Tongue (tissue), 2 donors: ENCODE results near the gene CCDC106. TPM values are rescaled to one million over a fixed set of nuclear protein-coding genes. Genes with fewer than 3 reads are reported as not detected.

Experiments used
- DNase-seq: peaks from one replicate; pipeline ENCODE4 v3.0.0-alpha.2; 2015
- total RNA-seq: library from RNA; depleted of rRNA; stranded (reverse); fragments of >200 nt; gene quantifications from one replicate; pipeline ENCODE4 v1.2.3, GENCODE V29; 2014

CCDC106 gene
- 8.6 TPM for total RNA-seq

GRCh38 chr19:55647732-55648584, at the start of gene CCDC106:
CCDC106 (plus strand) TSS chr19:55648212; CDS start chr19:55649047, 835 bp downstream.
- DNase-seq = peak; percentile 91

DNA sequence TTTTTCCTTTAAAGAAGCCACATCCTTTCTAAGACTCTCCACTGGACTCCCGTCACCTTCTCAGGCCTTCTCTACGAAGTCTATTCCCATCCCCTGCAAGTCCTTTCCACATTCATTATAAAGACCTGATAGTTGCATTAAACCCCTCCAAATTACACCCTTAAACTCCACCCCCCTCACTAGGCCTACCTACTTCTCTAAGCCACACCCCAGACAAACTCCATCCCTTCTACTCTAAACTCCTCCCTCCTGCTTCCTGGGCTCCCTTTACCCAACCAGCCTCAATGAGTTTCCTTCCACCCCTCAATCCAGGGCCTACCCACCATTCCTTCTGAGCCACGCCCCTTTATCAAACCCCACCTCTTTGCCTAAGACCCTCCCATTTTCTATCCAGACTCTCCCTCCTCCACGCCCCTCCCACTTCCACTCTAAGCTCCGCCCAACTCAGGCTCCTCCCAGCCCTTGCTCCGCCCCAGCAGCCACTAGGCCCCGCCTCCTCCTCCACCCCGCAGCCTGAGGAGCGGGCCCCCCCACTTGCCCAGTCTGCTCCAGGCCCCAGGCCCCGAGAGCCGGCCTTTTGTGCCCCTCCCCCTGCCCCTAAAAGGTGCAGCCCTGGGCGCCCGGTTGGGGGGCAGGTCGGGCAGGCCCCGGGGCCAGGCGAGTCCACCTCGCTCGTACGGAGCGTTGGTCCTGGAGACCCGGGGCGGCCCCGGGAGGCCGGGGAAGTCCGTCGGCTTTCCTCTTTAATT, 49.1 kb upstream of the CCDC106 start:
- peak; percentile 96 for DNase-seq

DNA sequence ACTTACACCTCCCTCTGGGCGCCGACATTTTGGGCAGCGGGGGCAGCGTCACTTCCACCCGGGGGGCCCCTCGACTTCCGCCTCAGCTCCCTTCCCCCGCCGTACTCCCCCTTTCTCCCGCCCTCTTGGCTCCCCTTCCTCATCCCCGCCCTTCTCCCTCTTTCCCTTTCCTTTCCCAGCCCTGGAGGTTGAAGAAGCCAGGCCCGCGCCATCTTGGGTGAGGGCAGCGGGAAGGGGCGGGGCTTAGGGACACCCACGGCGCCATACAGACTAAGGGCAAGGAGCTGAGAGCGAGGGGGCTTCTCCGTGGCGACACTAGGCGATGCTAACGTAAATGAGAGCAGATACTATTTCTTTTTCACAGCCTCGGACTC, 48.6 kb upstream of the CCDC106 start, which contains the start of gene FIZ1:
TSS of gene FIZ1 (minus strand) at position 50 of the 374 bp plus-strand sequence. CDS start 1,652 bp downstream, outside the sequence.
- DNase-seq = peak; percentile 100

GRCh38 chr19:55599842-55600661, 48.0 kb upstream of the CCDC106 start, which contains the start of gene ZNF524:
ZNF524 (plus strand) TSS chr19:55600288; CDS start chr19:55602113, 1,825 bp downstream.
- DNase-seq = peak; percentile 97

DNA sequence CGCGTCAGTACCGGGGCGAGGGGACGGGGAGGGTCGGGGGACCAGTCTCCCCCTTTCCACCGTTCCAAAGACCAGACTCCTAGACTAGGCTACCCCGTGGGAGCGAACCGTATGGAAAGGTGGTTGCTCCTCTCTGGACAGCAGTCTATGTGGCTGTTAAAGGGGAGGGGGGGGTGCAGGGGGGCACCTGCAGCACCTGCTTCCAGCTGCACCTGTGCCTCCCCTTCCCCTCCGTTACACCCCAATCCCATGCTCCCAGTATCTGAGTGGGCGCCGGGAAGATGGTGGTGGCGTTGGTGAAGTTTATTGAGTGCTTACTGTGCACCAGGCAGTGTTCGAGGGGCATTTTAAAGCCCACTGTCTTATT, 47.4 kb upstream of the CCDC106 start:
- no peak for DNase-seq

DNA sequence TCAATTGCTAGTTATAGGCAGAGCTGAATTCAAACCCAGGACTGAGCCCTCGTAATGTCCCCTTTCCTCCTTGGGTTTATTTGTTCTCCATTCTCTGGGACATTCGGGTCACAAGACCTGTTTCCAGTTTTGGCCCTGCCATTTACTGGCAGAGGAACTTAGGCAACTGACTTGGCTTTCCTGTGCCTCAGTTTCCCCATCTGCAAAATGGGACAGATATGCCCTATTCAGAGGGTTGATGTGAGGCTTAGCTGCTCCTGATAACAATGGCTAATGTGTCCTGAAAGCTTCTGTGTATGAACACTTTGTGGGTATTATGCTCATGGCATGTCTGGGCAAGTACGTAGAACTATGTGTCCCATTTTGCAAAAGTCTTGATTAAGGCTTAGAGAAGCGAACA, 46.9 kb upstream of the CCDC106 start:
- peak; percentile 28 for DNase-seq

GRCh38 chr19:55602104-55603001, 45.7 kb upstream of the CCDC106 start:
- DNase-seq = no peak

DNA sequence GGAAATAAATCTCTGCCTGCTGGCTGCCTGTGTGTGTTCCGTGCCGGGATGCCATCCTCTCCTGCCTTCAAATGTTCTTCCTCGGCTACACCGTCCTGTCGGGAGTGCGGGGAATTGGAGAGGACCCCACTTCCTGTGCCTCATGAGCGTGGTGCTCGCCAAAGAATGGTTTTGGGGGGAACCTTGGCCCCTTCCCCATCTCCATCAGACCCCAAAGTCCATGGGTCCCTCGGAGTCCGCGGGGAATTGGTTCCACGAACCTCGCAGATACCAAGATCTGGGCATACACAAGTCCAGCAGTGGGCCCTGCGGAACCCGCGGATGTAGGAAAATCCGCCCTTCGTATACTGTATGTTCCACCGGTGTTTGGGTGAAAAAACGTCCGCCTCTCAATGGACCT, 44.9 kb upstream of the CCDC106 start:
- no peak for DNase-seq

DNA sequence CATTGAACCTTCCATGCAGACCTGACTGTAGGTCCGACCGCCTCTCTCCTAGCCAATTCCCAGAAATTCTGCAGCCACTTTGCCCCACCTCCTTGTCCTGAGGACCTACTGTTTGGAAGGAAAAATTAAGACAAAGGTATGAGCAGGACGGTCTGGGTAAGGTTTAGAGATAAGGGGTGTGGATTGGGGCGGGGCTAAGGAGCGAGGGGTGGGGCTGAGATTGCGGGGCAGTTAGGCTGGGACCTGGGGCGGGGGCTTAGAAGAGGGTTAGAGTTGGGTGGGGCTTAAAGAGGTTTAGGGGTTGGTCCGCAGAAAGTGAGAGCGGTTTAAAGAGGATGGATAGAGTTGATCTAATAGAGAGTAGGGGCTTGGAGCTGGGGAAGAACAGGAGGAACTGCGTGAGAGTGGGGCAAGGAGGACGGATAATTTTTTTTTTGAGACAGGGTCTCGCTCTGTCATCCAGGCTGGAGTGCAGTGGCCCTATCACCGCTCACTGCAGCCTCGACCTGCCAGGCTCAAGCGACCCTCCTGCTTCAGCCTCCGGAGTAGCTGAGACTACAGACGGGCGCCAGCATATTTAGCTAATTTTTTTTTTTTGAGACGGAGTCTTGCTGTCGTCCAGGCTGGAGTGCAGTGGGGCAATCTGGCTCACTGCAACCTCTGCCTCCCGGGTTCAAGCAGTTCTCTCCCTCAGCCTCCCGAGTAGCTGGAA, 44.3 kb upstream of the CCDC106 start:
- DNase-seq = no peak

DNA sequence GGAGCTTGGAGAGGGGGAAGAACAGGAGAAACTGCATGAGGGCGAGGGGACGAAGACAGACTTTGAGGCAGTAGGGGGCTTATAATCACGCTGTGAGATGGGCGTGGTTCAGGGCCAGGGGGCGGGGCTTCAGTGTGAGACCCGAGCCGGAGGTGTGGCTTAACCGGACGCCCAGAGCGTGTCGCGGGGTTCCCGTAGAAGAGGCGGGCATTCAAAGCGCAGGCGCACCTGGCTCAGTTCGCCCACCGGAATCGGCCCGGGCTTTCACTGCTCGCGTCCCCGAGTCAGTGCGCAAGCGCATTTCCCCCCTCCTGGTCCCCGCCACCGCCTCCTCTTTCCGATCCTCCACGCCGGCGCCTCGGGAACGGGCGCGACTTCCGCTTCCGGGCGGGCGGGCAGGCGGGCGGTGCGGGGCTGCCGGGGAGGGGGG, 42.8 kb upstream of the CCDC106 start:
- peak; percentile 99 for DNase-seq

DNA sequence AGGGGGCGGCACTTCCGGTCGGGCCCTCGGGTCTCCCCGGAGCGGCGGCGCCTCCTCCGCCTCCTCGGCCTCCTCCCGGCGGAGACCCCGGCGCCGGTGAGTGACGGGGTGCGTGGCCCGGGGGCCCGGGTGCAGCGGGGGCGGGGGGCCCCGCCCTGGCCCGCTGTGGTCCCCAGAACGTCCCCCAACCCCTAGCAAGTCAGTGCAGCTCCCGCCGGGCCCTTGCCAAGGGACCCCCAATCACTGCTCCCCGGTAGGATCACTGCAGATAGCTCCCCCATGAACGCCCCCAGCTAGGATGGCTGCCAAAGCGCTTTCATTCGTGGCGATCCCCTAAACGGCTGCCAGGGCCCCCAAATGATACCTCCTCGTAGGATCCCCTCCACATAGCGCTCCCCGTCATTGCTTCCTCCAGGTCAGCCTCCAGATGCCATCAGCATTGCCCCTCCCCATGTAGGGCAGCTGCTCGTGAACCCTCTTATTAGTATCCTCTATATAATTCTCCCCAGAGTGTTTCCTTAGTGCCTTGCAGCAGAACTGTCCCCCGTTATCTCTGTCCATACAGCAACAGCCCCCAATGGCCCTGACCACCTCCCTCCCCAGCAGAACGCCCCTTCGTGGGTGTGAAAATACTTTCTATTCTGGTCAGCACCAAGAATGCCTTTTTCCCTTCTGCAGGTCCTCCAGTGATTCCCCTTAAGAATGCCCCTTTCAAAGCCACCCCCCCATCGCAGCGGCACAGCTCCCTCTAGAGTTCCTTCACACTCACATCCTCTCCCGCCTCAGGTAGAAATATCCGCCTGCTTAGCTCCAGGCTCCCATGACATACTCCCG, 42.2 kb upstream of the CCDC106 start, which contains the start of gene ZNF865:
TSS of gene ZNF865 (plus strand) at position 11 of the 834 bp plus-strand sequence. CDS start 7,972 bp downstream, outside the sequence.
- DNase-seq = peak; percentile 92

- DNase-seq = no peak
These were observed 41.6 kb upstream of the CCDC106 start for GRCh38 chr19:55606471-55606787.

- no peak for DNase-seq
These were observed 41.2 kb upstream of the CCDC106 start for GRCh38 chr19:55606817-55607216.

- DNase-seq = no peak
These were observed 38.7 kb upstream of the CCDC106 start for GRCh38 chr19:55609326-55609725.

GRCh38 chr19:55611300-55611982, 36.6 kb upstream of the CCDC106 start:
- no peak for DNase-seq

- no peak for DNase-seq
These were observed 35.9 kb upstream of the CCDC106 start for GRCh38 chr19:55611983-55612645.

DNA sequence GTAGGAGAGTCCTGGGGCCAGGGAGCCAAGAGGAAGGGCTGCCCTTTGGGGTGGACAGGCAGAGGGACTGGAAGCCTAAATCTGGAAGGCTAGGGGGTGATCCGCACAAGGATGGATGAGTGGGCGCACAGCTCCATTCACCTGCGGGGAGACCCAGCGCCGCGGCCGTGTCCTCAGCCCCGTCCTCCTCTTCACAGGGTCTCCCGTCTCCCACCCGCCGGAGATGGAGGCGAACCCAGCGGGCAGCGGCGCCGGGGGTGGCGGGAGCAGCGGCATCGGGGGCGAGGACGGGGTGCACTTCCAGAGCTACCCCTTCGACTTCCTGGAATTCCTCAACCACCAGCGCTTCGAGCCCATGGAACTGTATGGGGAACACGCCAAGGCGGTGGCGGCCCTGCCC, 34.6 kb upstream of the CCDC106 start:
- no peak for DNase-seq

DNA sequence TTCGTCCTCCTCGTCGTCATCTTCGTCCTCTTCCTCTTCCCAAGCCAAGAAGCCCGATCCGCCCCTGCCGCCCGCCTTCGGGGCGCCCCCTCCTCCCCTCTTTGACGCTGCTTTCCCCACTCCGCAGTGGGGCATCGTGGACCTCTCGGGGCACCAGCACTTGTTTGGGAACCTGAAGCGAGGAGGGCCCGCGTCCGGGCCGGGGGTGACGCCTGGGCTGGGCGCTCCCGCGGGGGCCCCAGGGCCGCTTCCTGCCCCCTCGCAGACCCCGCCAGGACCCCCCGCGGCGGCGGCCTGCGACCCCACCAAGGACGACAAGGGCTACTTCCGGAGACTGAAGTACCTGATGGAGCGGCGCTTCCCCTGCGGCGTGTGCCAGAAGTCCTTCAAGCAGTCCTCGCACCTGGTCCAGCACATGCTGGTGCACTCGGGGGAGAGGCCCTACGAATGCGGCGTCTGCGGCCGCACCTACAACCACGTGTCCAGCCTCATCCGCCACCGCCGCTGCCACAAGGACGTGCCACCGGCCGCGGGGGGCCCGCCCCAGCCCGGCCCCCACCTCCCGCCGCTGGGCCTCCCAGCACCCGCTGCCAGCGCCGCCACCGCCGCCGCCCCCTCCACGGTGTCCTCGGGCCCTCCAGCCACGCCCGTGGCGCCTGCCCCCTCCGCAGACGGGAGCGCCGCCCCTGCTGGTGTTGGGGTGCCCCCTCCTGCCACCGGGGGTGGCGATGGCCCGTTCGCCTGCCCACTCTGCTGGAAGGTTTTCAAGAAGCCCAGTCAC, 33.9 kb upstream of the CCDC106 start:
- no peak for DNase-seq
